ENCODE results near the gene ADGRG3. TPM values are rescaled to one million over a fixed set of nuclear protein-coding genes. Genes with fewer than 3 reads are reported as not detected.

ADGRG3 gene
- total and polyA plus RNA-seq, 2 experiments from 2014 or later: not detected

DNA sequence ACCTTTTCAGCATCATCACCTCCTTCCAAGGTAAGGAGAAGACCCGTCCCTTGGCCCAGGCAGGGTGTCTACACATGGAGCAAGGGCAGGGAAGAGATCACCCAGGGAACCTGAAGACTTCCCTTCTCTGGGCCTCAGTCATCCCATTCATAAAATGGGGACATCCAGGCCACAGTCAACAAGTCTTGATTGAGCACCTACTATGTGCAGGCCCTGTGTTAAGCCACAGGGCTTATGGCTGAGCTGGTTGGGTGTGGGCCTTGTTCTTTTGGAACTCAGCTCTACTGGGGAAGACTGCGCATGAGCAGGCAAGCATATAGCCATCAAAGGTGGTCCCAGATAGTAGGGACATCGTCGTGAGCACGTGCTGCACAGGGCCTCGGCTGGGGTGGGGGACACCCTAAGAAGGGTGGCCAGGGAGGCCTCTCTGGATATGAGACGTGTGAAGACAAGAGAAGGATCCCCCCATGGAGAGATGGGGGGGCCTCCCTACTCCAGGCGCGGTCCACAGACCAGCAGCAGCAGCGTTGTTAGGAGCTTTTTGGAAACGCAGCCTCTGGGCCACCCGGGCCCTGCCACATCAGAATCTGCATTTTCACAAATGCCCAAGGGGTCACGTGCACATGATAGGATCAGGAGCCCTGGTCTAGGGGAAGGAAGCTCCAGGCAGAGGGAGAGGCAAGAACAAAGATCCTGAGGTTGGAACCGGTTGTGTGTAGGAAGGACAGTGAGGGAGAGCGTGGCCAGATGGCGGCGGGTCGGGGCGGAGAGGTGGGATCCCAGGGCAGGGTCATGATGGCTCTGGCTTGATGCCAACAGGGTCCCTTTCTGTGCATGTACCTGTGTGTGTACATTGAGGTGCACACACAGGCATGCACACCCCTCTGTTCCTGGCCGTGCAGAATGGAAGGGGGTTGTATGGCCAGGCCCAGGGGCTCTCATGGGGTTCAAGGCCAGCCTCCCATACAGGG, 5.9 kb upstream of the ADGRG3 start:
- no peaks in the 10 kb centered on the region for H4K20me1 ChIP-seq (replicated peaks; ENCODE audit: insufficient read depth)
- no peaks in the 10 kb centered on the region for H3K36me3 Mint-ChIP-seq (ENCODE audit: low read depth)
- no peaks in the 10 kb centered on the region for H3K27me3 ChIP-seq (ENCODE audit: insufficient read depth)
- H2AFZ ChIP-seq: no peak overlapping the region
- H3K4me1 Mint-ChIP-seq: no peaks in the 10 kb centered on the region; the same call in 2 of the 3 replicates
- no peak overlapping the region for H3K4me3 Mint-ChIP-seq
- ATAC-seq: no peak
- no peak for TF ChIP-seq NANOG (IDR thresholded peaks at IDR 0.05; ENCODE audit: borderline replicate concordance)
- TF ChIP-seq, protein P1, sequence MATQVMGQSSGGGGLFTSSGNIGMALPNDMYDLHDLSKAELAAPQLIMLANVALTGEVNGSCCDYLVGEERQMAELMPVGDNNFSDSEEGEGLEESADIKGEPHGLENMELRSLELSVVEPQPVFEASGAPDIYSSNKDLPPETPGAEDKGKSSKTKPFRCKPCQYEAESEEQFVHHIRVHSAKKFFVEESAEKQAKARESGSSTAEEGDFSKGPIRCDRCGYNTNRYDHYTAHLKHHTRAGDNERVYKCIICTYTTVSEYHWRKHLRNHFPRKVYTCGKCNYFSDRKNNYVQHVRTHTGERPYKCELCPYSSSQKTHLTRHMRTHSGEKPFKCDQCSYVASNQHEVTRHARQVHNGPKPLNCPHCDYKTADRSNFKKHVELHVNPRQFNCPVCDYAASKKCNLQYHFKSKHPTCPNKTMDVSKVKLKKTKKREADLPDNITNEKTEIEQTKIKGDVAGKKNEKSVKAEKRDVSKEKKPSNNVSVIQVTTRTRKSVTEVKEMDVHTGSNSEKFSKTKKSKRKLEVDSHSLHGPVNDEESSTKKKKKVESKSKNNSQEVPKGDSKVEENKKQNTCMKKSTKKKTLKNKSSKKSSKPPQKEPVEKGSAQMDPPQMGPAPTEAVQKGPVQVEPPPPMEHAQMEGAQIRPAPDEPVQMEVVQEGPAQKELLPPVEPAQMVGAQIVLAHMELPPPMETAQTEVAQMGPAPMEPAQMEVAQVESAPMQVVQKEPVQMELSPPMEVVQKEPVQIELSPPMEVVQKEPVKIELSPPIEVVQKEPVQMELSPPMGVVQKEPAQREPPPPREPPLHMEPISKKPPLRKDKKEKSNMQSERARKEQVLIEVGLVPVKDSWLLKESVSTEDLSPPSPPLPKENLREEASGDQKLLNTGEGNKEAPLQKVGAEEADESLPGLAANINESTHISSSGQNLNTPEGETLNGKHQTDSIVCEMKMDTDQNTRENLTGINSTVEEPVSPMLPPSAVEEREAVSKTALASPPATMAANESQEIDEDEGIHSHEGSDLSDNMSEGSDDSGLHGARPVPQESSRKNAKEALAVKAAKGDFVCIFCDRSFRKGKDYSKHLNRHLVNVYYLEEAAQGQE (IDR thresholded peaks at IDR 0.05; ENCODE audit: unreplicated experiment): no peak
- no peak for TF ChIP-seq EZH2phosphoT487 (IDR thresholded peaks at IDR 0.05; ENCODE audit: unreplicated experiment)
- TF ChIP-seq, protein P2, sequence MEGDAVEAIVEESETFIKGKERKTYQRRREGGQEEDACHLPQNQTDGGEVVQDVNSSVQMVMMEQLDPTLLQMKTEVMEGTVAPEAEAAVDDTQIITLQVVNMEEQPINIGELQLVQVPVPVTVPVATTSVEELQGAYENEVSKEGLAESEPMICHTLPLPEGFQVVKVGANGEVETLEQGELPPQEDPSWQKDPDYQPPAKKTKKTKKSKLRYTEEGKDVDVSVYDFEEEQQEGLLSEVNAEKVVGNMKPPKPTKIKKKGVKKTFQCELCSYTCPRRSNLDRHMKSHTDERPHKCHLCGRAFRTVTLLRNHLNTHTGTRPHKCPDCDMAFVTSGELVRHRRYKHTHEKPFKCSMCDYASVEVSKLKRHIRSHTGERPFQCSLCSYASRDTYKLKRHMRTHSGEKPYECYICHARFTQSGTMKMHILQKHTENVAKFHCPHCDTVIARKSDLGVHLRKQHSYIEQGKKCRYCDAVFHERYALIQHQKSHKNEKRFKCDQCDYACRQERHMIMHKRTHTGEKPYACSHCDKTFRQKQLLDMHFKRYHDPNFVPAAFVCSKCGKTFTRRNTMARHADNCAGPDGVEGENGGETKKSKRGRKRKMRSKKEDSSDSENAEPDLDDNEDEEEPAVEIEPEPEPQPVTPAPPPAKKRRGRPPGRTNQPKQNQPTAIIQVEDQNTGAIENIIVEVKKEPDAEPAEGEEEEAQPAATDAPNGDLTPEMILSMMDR (conservative IDR thresholded peaks at IDR 0.05; ENCODE audit: low read depth in 2 of 2): no peak
- TF ChIP-seq ZNF331 (CRISPR knock-in tag; IDR thresholded peaks at IDR 0.05; ENCODE audit: low read depth): no peak
- no peak for TF ChIP-seq STAT1 (IDR thresholded peaks at IDR 0.05; ENCODE audit: unreplicated experiment)
- TF ChIP-seq CREB1 (CRISPR knock-in tag; IDR thresholded peaks at IDR 0.05; ENCODE audit: low read depth): no peak
- no peak for TF ChIP-seq JUNB (IDR thresholded peaks at IDR 0.05; ENCODE audit: unreplicated experiment)
- TF ChIP-seq EZH2 (IDR thresholded peaks at IDR 0.05; ENCODE audit: low read depth, unreplicated experiment): no peak
- TF ChIP-seq, protein P3, sequence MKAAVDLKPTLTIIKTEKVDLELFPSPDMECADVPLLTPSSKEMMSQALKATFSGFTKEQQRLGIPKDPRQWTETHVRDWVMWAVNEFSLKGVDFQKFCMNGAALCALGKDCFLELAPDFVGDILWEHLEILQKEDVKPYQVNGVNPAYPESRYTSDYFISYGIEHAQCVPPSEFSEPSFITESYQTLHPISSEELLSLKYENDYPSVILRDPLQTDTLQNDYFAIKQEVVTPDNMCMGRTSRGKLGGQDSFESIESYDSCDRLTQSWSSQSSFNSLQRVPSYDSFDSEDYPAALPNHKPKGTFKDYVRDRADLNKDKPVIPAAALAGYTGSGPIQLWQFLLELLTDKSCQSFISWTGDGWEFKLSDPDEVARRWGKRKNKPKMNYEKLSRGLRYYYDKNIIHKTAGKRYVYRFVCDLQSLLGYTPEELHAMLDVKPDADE (IDR thresholded peaks at IDR 0.05): no peak
- TF ChIP-seq, protein P4, sequence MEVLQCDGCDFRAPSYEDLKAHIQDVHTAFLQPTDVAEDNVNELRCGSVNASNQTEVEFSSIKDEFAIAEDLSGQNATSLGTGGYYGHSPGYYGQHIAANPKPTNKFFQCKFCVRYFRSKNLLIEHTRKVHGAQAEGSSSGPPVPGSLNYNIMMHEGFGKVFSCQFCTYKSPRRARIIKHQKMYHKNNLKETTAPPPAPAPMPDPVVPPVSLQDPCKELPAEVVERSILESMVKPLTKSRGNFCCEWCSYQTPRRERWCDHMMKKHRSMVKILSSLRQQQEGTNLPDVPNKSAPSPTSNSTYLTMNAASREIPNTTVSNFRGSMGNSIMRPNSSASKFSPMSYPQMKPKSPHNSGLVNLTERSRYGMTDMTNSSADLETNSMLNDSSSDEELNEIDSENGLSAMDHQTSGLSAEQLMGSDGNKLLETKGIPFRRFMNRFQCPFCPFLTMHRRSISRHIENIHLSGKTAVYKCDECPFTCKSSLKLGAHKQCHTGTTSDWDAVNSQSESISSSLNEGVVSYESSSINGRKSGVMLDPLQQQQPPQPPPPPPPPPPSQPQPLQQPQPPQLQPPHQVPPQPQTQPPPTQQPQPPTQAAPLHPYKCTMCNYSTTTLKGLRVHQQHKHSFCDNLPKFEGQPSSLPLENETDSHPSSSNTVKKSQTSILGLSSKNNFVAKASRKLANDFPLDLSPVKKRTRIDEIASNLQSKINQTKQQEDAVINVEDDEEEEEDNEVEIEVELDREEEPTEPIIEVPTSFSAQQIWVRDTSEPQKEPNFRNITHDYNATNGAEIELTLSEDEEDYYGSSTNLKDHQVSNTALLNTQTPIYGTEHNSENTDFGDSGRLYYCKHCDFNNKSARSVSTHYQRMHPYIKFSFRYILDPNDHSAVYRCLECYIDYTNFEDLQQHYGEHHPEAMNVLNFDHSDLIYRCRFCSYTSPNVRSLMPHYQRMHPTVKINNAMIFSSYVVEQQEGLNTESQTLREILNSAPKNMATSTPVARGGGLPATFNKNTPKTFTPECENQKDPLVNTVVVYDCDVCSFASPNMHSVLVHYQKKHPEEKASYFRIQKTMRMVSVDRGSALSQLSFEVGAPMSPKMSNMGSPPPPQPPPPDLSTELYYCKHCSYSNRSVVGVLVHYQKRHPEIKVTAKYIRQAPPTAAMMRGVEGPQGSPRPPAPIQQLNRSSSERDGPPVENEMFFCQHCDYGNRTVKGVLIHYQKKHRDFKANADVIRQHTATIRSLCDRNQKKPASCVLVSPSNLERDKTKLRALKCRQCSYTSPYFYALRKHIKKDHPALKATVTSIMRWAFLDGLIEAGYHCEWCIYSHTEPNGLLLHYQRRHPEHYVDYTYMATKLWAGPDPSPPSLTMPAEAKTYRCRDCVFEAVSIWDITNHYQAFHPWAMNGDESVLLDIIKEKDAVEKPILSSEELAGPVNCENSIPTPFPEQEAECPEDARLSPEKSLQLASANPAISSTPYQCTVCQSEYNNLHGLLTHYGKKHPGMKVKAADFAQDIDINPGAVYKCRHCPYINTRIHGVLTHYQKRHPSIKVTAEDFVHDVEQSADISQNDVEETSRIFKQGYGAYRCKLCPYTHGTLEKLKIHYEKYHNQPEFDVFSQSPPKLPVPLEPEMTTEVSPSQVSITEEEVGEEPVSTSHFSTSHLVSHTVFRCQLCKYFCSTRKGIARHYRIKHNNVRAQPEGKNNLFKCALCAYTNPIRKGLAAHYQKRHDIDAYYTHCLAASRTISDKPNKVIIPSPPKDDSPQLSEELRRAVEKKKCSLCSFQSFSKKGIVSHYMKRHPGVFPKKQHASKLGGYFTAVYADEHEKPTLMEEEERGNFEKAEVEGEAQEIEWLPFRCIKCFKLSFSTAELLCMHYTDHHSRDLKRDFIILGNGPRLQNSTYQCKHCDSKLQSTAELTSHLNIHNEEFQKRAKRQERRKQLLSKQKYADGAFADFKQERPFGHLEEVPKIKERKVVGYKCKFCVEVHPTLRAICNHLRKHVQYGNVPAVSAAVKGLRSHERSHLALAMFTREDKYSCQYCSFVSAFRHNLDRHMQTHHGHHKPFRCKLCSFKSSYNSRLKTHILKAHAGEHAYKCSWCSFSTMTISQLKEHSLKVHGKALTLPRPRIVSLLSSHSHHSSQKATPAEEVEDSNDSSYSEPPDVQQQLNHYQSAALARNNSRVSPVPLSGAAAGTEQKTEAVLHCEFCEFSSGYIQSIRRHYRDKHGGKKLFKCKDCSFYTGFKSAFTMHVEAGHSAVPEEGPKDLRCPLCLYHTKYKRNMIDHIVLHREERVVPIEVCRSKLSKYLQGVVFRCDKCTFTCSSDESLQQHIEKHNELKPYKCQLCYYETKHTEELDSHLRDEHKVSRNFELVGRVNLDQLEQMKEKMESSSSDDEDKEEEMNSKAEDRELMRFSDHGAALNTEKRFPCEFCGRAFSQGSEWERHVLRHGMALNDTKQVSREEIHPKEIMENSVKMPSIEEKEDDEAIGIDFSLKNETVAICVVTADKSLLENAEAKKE (CRISPR knock-in tag; IDR thresholded peaks at IDR 0.05): no peak
- no peak for TF ChIP-seq POLR2AphosphoS5 (IDR thresholded peaks at IDR 0.05; ENCODE audit: low read depth)
- no peak for TF ChIP-seq ZNF114 (CRISPR knock-in tag; IDR thresholded peaks at IDR 0.05)
- no peaks in the 10 kb centered on the region for H3K9me2 ChIP-seq (ENCODE audit: insufficient read depth)
- no peak overlapping the region for H3K4me3 ChIP-seq
- no peak overlapping the region for H3K27ac ChIP-seq (ENCODE audit: low read depth)
- H3F3A ChIP-seq (replicated peaks; ENCODE audit: low read depth): no peaks in the 10 kb centered on the region
- no peaks in the 10 kb centered on the region for H3K36me3 ChIP-seq (ENCODE audit: insufficient read depth)
- no peak for DNase-seq (ENCODE audit: low spot score)
- no peaks in the 10 kb centered on the region for H3K4me1 ChIP-seq (ENCODE audit: insufficient read depth)
- H3K27me3 Mint-ChIP-seq (ENCODE audit: insufficient read depth, low read depth, poor library complexity): peaks cover 7% of the 10 kb centered on the region
- no peaks in the 10 kb centered on the region for H3K79me2 ChIP-seq (replicated peaks; ENCODE audit: insufficient read depth)
- H3K27ac Mint-ChIP-seq: no peak overlapping the region
- no peak overlapping the region for H3K4me2 ChIP-seq
- H3K9me3 Mint-ChIP-seq: no peaks in the 10 kb centered on the region

Data from GM23338 (cell line).